Esophagus (tissue), 2 donors: Measurements from ENCODE around the gene STARD3. TPM values are rescaled to one million over a fixed set of nuclear protein-coding genes. Genes with fewer than 3 reads are reported as not detected.

Source experiments
- H3K27ac ChIP-seq, 2 donors: one replicate each; pipeline ENCODE4 v1.5.1; 2013; ENCODE audit warnings: low read depth in 2 of 2, mild to moderate bottlenecking in 2 of 2, inconsistent platforms in 1 of 2, low read length in 1 of 2, moderate library complexity in 1 of 2
- H3K27me3 ChIP-seq, 2 donors: one replicate each; pipeline ENCODE4 v1.6.1; 2013; ENCODE audit warnings: low read length in 2 of 2, control low read depth in 1 of 2, mild to moderate bottlenecking in 1 of 2; ENCODE audit not compliant: insufficient read depth in 2 of 2, control insufficient read depth in 1 of 2
- H3K36me3 ChIP-seq, 2 donors: one replicate each; pipeline ENCODE4 v1.6.1; 2013; ENCODE audit warnings: low read length in 1 of 2; ENCODE audit not compliant: control insufficient read depth in 2 of 2, insufficient read depth in 2 of 2
- H3K4me1 ChIP-seq, 2 donors: one replicate each; pipeline ENCODE4 v1.6.1; 2013; ENCODE audit warnings: low read length in 1 of 2; ENCODE audit not compliant: control insufficient read depth in 2 of 2, insufficient read depth in 2 of 2
- H3K4me3 ChIP-seq, 2 donors: one replicate each; pipeline ENCODE4 v1.5.1; 2013; ENCODE audit warnings: low read length in 2 of 2, mild to moderate bottlenecking in 2 of 2, low read depth in 1 of 2, moderate library complexity in 1 of 2
- H3K9me3 ChIP-seq, 2 donors: one replicate each; pipeline ENCODE4 v1.6.1; 2013; ENCODE audit warnings: mild to moderate bottlenecking in 2 of 2, low read depth in 1 of 2, low read length in 1 of 2, moderate library complexity in 1 of 2; ENCODE audit not compliant: control insufficient read depth in 2 of 2, insufficient read depth in 1 of 2
- WGBS, 2 donors: extraction: QIAGEN DNeasy Blood & Tissue Kit; methylation state at CpG; one replicate each; pipeline ENCODE4 v1.1.7; 2013; 5-methylcytosine and 5-hydroxymethylcytosine counted together
- polyA plus RNA-seq, 2 donors: library from polyadenylated mRNA; stranded (reverse); fragments of 200-250 nt; gene quantifications; one replicate each; pipeline ENCODE4 v1.2.3, GENCODE V29; 2013
- donor health status: healthy with polysubstance abuse.
- donor health status: Bipolar disorder and iron deficiency.

Gene STARD3
- polyA plus RNA-seq, 2 donors, result 44.6 to 44.9 TPM

GRCh38 chr17:39634384-39634871, 2.5 kb upstream of the STARD3 start:
- Histone ChIP-seq H3K27ac (no peak overlapping the region), H3K36me3 (no peaks in the 10 kb centered on the region), H3K4me1 (peaks cover 0 to 4% of the 10 kb centered on the region in 2 donors), H3K9me3 (no peaks in the 10 kb centered on the region), H3K27me3 (no peaks in the 10 kb centered on the region), H3K4me3 (no peak overlapping the region)
- WGBS, 2 donors, result 45 to 52% methylated on average over 2 of the region's 2 CpGs

DNA sequence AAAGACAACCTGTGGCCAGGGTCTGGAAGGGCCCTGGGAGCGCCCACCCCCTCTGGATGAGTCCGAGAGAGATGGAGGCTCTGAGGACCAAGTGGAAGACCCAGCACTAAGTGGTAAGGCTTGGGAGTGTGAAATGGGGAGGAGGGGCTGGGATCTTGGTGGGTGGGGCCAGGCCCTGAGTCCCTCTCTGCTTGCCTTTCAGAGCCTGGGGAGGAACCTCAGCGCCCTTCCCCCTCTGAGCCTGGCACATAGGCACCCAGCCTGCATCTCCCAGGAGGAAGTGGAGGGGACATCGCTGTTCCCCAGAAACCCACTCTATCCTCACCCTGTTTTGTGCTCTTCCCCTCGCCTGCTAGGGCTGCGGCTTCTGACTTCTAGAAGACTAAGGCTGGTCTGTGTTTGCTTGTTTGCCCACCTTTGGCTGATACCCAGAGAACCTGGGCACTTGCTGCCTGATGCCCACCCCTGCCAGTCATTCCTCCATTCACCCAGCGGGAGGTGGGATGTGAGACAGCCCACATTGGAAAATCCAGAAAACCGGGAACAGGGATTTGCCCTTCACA, 1.2 kb upstream of the STARD3 start:
- Histone ChIP-seq H3K4me1 (peaks cover 0 to 4% of the 10 kb centered on the region in 2 donors), H3K27ac (no peak overlapping the region)
- WGBS, 2 donors, result 87 to 90% methylated on average over 7 to 8 of the region's 8 CpGs

DNA sequence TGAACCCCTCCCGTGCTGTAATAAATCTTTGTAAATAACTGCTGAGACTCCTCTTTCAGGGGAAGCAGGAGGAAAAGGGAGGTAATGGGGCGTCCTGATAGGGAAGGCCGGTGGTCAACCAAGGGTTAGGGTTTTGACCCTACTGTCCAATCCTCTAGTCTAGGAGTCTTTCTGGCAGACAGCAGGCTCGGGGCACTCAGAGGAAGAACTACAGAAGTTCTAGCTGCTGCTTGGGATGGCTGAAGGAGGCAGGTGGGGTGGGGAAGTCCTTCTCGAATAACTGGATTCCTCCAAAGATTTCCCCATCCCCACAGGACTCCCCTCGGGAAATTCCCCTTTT, 387 bp upstream of the STARD3 start:
- 19 to 26% methylated on average over 6 of the region's 6 CpGs for WGBS, 2 donors
- Histone ChIP-seq H3K27ac (peak overlapping the region; percentile 78 to 93), H3K36me3 (no peaks in the 10 kb centered on the region), H3K4me1 (peaks cover 0 to 7% of the 10 kb centered on the region in 2 donors), H3K9me3 (no peaks in the 10 kb centered on the region), H3K27me3 (no peaks in the 10 kb centered on the region), H3K4me3 (peak overlapping the region; percentile 91 to 93)

More for the DNA sequence above, 1.2 kb upstream of the STARD3 start:
- H3K27me3 ChIP-seq, result no peaks in the 10 kb centered on the region
- H3K4me3 ChIP-seq, result no peak overlapping the region
- H3K36me3 ChIP-seq, result no peaks in the 10 kb centered on the region
- no peaks in the 10 kb centered on the region for H3K9me3 ChIP-seq

DNA sequence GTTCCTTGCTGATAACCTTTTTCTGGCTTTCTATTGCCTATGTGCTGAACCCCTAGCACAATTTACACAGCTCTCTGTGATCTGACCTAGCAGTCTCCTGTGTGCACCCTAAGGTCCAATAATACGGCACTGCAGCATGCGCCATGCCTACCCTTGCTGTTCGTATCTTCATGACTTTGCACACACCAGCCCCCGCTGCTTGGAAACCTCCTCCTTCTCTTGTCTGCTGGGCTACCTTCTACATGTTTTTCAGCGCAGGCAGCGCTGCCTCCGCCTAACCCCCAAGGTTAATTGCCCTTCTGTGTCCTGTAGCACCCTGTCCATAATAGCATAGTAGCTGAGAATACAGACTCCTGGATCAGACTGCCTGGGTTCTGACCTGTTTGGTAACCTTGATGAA, 1.4 kb downstream of the STARD3 start:
- Histone ChIP-seq H3K4me1 (peaks cover 3 to 14% of the 10 kb centered on the region in 2 donors), H3K9me3 (no peaks in the 10 kb centered on the region), H3K27me3 (no peaks in the 10 kb centered on the region), H3K36me3 (no peaks in the 10 kb centered on the region), H3K4me3 (no peak overlapping the region), H3K27ac (no peak overlapping the region)
- WGBS, 2 donors, result 90 to 91% methylated on average over 7 of the region's 7 CpGs

GRCh38 chr17:39639043-39639442, 2.1 kb downstream of the STARD3 start:
- Histone ChIP-seq H3K4me1 (peaks cover 4 to 17% of the 10 kb centered on the region in 2 donors), H3K27me3 (no peaks in the 10 kb centered on the region), H3K27ac (no peak overlapping the region), H3K9me3 (no peaks in the 10 kb centered on the region), H3K36me3 (no peaks in the 10 kb centered on the region), H3K4me3 (no peak overlapping the region)
- WGBS, 2 donors, result 86 to 87% methylated on average over 2 of the region's 2 CpGs

DNA sequence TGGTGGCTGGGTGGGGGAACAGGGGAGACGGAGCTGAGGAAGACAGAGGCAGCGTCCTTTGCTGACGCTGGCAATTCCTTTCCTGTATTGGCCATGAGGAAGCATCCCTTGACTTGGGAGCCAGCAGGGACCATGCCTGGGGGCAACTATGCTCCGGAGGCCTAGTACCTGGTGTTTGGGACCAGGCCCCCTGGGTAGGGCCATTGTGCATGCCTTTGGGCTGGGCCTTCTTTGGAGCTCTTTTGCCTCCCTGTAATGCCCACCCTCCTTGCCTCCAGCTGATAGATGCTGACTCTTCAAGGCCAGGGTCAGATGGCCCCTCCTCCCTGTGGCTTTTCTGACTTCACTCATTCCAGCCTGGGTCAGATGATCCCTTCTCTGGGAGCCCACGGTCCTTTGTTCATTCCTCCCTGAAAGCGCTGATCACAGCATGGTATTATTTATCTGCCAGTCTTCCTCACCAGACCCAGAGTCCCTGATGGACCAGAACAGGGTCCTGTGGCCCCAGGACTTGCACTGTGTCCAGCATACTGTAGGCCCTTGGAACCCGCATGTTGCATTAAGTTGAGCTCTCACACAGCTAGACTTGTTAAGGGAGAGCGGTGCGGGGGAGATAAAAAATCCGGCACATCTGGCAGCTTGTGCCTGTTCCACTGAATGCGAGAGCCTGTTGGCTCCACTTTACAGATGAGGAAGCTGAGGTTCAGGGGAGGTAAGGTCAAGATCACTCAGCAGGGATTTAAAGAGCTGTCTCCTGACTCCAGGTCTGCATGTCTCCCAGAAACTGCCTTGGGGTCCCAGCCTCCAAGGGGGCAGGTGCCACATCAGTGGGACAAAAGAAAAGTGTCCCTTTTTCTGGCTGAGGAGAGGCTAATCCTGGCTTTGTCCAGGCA, 2.9 kb downstream of the STARD3 start:
- H3K4me3 ChIP-seq, result no peak overlapping the region
- H3K9me3 ChIP-seq, result no peaks in the 10 kb centered on the region
- H3K27me3 ChIP-seq, result no peaks in the 10 kb centered on the region
- WGBS, 2 donors, result 83 to 87% methylated on average over 11 of the region's 11 CpGs
- H3K4me1 ChIP-seq, result peaks cover 6 to 17% of the 10 kb centered on the region in 2 donors
- H3K27ac ChIP-seq, result no peak overlapping the region
- no peaks in the 10 kb centered on the region for H3K36me3 ChIP-seq

GRCh38 chr17:39640591-39641031, 3.7 kb downstream of the STARD3 start:
- H3K27me3 ChIP-seq, result no peaks in the 10 kb centered on the region
- no peak overlapping the region for H3K27ac ChIP-seq
- WGBS, 2 donors, result 43 to 54% methylated on average over 3 to 4 of the region's 4 CpGs
- peaks cover 7 to 17% of the 10 kb centered on the region in 2 donors for H3K4me1 ChIP-seq
- no peaks in the 10 kb centered on the region for H3K9me3 ChIP-seq
- no peak overlapping the region for H3K4me3 ChIP-seq
- H3K36me3 ChIP-seq, result no peaks in the 10 kb centered on the region

DNA sequence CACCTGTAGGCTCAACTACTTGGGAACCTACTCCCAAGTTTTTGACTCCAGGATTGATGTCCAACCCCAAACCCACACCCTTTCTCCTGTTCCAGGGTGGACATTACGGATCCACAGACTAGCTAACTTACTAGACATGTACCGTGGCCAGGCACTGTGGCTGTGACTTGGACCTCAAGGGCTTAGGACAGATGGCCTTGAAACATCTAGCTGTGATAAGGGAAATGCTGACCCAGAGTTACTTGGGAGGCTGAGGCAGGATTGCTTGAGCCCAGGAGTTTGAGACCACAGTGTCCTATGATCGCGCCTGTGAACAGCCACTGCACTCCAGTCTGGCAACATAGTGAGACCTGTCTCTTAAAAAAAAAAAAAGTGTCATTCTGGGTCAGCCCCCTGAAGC, 4.2 kb downstream of the STARD3 start:
- Histone ChIP-seq H3K27me3 (no peaks in the 10 kb centered on the region), H3K27ac (no peak overlapping the region), H3K4me3 (no peak overlapping the region), H3K4me1 (peaks cover 7 to 17% of the 10 kb centered on the region in 2 donors), H3K36me3 (no peaks in the 10 kb centered on the region), H3K9me3 (no peaks in the 10 kb centered on the region)
- 94 to 96% methylated on average over 4 of the region's 4 CpGs for WGBS, 2 donors

GRCh38 chr17:39641883-39642282, 4.9 kb downstream of the STARD3 start:
- no peak overlapping the region for H3K27ac ChIP-seq
- no peaks in the 10 kb centered on the region for H3K36me3 ChIP-seq
- peaks cover 7 to 17% of the 10 kb centered on the region in 2 donors for H3K4me1 ChIP-seq
- WGBS, 2 donors, result 81 to 82% methylated on average over 7 of the region's 7 CpGs
- H3K4me3 ChIP-seq, result no peak overlapping the region
- H3K27me3 ChIP-seq, result no peaks in the 10 kb centered on the region
- H3K9me3 ChIP-seq, result no peaks in the 10 kb centered on the region
